KOPT-K1 (cell line): ENCODE data around the gene APAF1.
"Not testable (repeated sequence)": the region's sequence is repeated elsewhere in the genome, so short reads cannot be mapped to it uniquely, and the experiment has no call there.

Experiments used
- H3K27ac ChIP-seq: fragments of 200-600 bp; sonication (generic); 2 replicates; pipeline ENCODE4 v1.5.1; 2016; ENCODE audit warnings: antibody characterized with exemption, mild to moderate bottlenecking, low read depth, low read length; ENCODE audit not compliant: poor library complexity, severe bottlenecking
- H3K36me3 ChIP-seq: fragments of 200-600 bp; sonication (generic); 2 replicates; pipeline ENCODE4 v1.5.1; 2017; ENCODE audit warnings: antibody characterized with exemption, mild to moderate bottlenecking, low read length, moderate library complexity; ENCODE audit not compliant: insufficient read depth
- H3K9me3 ChIP-seq: fragments of 200-600 bp; sonication (generic); 2 replicates; pipeline ENCODE4 v1.5.1; 2017; ENCODE audit warnings: antibody characterized with exemption, low read length, mild to moderate bottlenecking; ENCODE audit not compliant: insufficient read depth, poor library complexity, severe bottlenecking

The APAF1 gene

DNA sequence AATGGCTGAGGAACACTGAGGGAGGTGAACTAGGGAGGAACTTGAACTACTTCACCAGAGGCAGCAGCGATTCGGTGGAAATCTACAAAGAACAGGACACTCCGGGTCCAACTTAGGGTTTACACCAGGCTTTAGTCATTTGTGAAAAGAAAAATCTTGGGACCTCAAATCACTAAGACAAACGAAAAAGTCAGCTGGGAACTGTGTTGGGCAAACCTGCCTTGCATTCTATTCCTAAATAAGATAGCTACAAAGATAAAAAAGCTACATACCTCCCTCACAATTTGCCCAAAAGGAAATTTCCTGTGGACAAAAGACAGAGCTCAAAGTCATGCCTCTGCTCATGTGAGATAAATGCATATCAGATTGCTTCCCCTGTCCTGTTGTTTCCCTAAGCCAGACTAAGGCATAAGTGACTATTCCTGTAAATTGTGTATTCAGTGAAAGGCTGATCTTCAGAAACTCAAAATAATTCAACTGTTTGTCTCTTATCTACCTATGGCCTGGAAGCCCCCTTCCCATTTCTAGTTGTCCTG is 106.6 kb downstream of the APAF1 start:
- no peaks in the 10 kb centered on the region for H3K9me3 ChIP-seq
- H3K27ac ChIP-seq: no peak overlapping the region
- no peaks in the 10 kb centered on the region for H3K36me3 ChIP-seq

DNA sequence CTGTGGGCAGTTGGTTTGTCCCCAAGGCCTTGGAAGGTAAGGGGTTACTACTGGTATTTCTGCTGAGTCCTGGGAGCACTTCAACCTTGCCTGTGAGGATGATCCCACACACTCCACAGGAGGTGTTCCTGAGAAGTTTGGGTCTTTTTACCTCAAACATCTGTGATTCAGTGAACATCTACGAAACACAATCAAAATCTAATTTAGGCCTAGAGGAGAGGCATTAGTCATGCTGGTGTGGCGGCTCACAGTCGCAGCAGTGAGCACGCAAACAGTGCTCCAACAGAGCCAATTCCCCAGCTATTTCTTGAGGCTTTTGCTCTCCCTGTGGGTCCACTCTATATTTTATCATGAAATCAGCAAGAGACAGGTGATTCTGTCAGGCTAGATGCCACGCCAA is 107.6 kb downstream of the APAF1 start:
- Histone ChIP-seq H3K36me3 (no peaks in the 10 kb centered on the region), H3K27ac (no peak overlapping the region)

DNA sequence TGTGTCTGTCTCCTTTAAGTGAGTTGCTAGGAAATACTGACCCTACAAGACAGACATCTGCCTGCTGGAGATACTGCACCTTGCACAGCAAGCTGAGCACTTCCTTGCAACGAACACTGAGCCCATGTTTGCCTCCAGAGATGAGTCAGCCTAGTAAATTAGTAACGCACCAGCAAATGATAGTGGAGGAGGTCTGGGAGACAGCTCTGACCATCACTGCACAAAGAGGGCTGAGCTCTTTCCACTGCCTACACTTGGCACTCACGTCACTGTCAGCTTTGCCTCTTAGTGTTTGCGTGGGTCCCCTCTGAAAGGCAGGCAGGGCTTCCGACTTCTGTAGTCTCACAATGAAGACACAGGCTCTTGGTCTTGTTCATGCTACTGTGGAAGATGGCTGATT is 109.0 kb downstream of the APAF1 start:
- no peaks in the 10 kb centered on the region for H3K9me3 ChIP-seq
- no peak overlapping the region for H3K27ac ChIP-seq
- H3K36me3 ChIP-seq: no peaks in the 10 kb centered on the region

More for the DNA sequence above, 107.6 kb downstream of the APAF1 start:
- no peaks in the 10 kb centered on the region for H3K9me3 ChIP-seq

DNA sequence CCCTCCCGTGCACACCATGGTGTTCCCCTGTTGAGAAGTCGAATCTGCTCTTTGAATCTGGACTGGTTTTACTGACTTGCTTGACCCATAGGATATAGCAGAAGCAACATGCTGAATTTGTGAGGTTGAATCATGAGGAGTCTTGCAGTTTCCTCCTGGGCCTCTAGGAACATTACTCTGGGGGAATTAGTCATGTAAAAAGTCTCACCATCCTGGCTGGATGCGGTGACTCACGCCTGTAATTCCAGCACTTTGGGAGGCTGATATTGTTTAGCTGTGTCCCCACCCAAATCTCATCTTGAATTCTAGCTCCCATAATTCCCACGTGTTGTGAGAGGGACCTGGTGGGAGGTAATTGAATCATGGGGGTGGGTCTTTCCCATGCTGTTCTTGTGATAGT is 110.8 kb downstream of the APAF1 start:
- not testable (repeated sequence) for H3K27ac ChIP-seq, H3K36me3 ChIP-seq, H3K9me3 ChIP-seq

DNA sequence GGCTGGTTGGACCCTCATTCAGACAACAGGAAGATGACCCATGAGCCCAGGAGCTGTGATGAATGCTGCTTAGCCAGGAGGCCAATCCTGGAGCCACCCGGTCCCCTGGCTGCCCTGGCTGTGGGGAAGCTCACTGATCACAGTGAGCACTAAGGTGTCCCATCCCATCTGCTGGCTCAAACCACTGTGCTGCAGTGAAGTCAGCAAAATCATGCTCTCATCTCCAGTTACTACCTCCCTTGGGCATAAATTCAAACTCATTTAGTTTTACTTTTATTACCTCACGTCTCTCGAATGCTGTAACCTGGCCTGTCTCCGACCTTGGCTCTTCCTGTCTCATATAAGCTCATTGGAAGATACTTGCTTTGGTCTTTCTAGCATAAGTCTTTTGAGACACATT is 112.4 kb downstream of the APAF1 start:
- no peaks in the 10 kb centered on the region for H3K36me3 ChIP-seq
- no peak overlapping the region for H3K27ac ChIP-seq
- H3K9me3 ChIP-seq: no peaks in the 10 kb centered on the region

DNA sequence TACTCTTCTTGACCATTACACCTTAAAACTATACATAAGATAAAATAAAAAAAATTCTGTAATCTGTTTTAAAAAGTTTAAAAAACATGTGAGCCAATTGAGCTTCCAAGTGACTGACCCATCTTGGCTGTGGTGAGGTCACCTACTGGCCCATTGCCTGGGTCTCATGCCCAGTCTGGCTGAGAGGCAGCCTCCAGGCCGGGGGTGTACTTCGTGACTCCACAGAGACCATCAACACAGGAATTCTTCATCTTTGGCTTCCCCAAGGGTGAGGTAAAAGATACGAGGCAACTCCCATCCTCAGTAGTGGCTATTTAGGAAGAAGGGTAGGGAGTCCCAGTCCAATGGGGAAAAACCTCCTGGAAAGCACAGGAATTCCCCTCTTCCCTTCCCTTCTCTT is 113.2 kb downstream of the APAF1 start:
- Histone ChIP-seq H3K36me3 (no peaks in the 10 kb centered on the region), H3K27ac (no peak overlapping the region), H3K9me3 (no peaks in the 10 kb centered on the region)

DNA sequence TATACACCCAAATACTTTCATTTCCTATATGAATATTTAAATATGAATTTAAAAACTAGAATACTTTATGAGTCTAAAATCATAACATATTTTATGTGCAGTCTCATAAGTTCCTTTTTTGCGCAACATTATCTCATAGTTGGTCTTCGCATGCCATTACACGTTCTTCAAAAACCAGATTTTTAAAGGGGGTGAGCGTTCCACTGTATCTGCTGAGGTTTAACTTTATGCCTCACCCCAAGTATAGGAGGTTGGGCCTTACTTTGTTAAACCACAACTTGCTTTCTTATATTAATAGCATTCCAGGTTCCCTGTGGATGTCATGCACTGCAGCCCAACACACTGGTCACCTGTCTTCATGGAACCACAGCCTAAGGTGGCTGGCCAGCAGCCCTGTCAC is 118.6 kb downstream of the APAF1 start:
- H3K9me3 ChIP-seq: no peaks in the 10 kb centered on the region
- no peaks in the 10 kb centered on the region for H3K36me3 ChIP-seq
- H3K27ac ChIP-seq: no peak overlapping the region

DNA sequence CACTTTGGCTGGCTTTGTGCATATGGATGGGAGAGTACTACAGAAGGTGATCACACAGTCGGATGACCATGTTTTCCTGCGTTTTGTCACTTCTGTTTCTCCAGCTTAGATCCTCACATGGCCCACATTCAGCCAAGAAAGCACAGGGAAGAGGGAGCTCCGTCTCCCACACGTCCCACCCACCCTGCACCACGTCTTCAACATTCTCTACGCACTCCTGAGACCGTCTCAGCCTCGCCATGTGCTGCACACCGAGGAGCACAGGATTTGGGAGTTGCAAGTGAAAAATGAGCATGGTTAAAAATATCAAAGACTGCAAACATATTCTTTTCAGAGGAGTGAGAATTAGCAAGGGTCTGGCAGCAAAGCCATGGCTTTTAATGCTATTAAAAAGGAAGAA is 122.2 kb downstream of the APAF1 start:
- Histone ChIP-seq H3K27ac (no peak overlapping the region), H3K36me3 (no peaks in the 10 kb centered on the region), H3K9me3 (no peaks in the 10 kb centered on the region)

DNA sequence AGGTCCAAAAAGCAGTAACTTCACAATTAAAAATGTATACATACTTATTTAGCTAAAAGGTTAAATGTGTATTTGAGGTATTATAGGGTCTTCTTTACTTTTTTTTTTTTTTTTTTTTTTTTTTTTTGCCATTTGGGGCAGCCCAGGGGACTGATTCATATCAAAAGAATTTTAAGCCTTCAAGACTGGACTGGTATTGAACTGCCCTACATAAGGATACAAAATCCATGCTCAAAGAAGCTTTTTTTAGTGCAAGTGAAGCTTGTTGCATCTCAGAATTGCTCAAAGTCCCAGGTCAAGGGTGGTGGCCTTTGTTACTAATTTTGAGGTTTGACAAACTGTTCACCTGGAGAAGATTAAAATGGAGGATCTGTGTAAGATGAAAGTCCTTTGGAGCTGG is 124.0 kb downstream of the APAF1 start:
- Histone ChIP-seq H3K27ac (no peak overlapping the region), H3K36me3 (no peaks in the 10 kb centered on the region), H3K9me3 (no peaks in the 10 kb centered on the region)

DNA sequence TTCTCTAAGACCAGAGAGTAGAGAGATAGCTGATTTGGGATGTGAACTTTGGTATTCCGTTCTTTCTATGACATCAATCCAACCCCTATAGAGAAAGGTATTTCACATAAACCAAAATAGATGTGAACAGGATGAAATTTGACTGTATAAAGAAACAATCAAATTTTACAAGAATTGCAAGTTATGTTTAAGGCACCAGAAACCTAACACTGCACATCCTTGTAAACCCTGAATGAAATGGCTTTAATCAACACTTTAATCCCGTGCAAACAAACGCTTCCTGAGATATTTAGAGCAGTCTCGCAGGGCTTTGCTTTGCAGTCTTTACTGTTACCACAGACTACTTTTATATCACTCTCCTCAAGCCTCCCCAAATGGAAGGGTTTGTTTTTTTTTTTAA is 125.1 kb downstream of the APAF1 start:
- Histone ChIP-seq H3K36me3 (no peaks in the 10 kb centered on the region), H3K27ac (no peak overlapping the region), H3K9me3 (no peaks in the 10 kb centered on the region)

DNA sequence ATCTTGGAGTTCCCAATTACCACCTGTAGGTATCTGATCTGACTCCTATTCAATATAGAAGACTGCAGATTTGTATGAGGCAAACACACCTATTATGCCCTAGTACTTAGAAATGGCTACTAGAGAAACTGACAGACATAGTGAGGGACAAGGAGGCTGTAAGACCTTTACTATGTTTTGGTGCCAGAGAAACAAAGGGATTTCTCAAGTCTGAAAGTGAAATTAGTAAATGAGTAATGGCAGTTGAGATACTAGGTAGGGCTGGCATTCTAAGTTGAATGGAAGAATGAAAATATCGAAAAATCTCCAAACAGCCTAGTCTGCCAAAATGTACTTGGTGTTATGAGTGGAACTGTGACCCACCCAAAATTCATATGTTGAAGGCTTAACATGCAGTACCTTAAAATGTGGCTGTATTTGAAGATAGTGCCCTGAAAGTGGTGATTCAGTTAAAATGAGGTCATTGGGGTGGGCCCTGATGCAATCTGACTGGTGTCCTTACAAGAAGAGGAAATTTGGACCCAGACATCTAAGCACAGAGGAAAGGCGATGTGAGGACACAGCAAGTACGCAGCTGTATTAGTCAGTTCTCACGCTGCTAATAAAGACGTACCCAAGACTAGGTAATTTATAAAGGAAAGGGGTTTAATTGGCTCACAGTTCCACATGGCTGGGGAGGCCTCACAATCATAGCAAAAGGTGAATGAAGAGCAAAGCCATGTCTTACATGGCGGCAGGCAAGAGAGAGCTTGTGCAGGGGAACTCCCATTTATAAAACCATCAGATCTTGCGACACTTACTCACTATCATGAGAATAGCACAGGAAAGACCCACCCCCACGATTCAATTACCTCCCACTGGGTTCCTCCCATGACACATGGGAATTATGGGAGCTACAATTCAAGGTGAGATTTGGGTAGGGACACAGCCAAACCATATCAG is 127.0 kb downstream of the APAF1 start:
- no peak overlapping the region for H3K27ac ChIP-seq
- H3K9me3 ChIP-seq: no peaks in the 10 kb centered on the region
- H3K36me3 ChIP-seq: no peaks in the 10 kb centered on the region

DNA sequence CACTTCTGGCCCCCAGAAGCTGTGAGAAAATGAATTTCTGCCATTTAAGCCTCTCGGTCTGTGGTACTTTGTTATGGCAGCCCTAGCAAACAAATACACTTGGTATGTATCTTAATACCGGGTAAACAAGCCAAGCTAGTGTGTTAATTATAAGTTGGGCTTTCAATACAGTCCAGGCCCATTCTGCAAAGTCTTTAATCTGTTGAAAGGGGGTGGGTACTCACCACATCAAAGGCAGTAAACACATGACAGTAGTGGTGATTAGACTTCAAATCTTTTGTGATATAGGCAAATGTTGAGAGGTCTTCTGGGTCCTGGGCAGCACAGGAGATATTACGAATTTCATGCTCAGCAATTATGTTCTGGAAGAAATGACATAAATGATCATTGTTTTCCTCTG is 127.7 kb downstream of the APAF1 start:
- H3K9me3 ChIP-seq: no peaks in the 10 kb centered on the region
- H3K27ac ChIP-seq: no peak overlapping the region
- H3K36me3 ChIP-seq: no peaks in the 10 kb centered on the region

DNA sequence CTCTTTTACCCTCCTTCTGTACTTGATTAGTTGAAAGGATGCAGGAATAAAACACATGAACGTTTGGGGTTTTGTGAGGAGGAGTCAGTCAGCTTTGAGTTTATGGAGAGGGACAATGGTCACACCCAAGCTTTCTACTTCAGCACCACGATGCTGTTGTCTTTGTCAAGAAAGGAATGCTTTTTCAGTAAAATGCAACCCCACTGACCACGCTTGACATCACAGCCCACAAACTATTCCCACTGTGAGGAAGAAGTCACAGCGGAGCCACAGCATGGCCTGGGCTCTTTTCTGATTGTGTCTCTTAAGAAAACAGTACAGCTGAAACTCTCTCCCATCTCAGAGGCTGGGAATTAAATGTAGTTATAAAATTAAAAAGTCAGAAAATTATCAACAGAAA is 135.2 kb downstream of the APAF1 start:
- no peak overlapping the region for H3K27ac ChIP-seq
- H3K9me3 ChIP-seq: no peaks in the 10 kb centered on the region
- H3K36me3 ChIP-seq: no peaks in the 10 kb centered on the region

DNA sequence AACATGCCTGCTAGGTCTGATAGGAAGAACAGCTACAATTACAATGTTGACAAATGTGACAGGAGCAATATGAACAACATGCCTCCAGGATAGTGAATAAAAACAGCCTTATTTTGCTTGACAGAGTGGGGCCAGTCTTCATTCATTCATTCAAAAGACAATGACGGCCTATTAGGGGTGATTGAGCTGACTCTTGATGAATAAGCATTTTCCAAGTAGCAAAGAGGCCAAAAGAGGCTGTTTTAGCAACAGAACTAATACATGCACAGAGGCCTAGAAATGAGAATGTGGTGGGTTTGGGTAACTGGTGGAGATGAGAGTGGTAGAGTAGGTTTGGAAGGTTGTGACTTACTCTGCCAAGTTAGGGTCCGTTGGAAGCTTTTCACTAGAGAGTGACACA is 138.3 kb downstream of the APAF1 start:
- Histone ChIP-seq H3K9me3 (no peaks in the 10 kb centered on the region), H3K27ac (no peak overlapping the region), H3K36me3 (no peaks in the 10 kb centered on the region)
